ENCODE results near the gene ITPR2.

The ITPR2 gene

GRCh38 chr12:26659930-26660329 lies 173.1 kb downstream of the ITPR2 start:
- no peak for DNase-seq
- no peak overlapping the region for H3K4me3 ChIP-seq
- no peak overlapping the region for H3K27ac ChIP-seq
- TF ChIP-seq CTCF (IDR thresholded peaks at IDR 0.05), result no peak
- no peaks in the 10 kb centered on the region for H3K9me3 ChIP-seq
- H3K4me1 ChIP-seq, result no peaks in the 10 kb centered on the region
- H3K27me3 ChIP-seq, result no peaks in the 10 kb centered on the region
- peaks cover 32 to 47% (median 36%) of the 10 kb centered on the region in 3 donors for H3K36me3 ChIP-seq
- intact Hi-C loops (cut with DNase I; ENCODE audit: low total_unique reads), result no loop called here

GRCh38 chr12:26658991-26659390 lies 174.0 kb downstream of the ITPR2 start:
- H3K27ac ChIP-seq, result no peak overlapping the region
- no peak overlapping the region for H3K4me3 ChIP-seq
- H3K27me3 ChIP-seq, result no peaks in the 10 kb centered on the region
- H3K4me1 ChIP-seq, result no peaks in the 10 kb centered on the region
- intact Hi-C loops (cut with DNase I; ENCODE audit: low total_unique reads), result no loop called here
- no peak for DNase-seq
- H3K36me3 ChIP-seq, result peaks cover 31 to 54% (median 36%) of the 10 kb centered on the region in 3 donors
- H3K9me3 ChIP-seq, result no peaks in the 10 kb centered on the region
- TF ChIP-seq CTCF (IDR thresholded peaks at IDR 0.05), result no peak

- Histone ChIP-seq H3K4me3 (no peak overlapping the region), H3K4me1 (no peaks in the 10 kb centered on the region), H3K27me3 (no peaks in the 10 kb centered on the region), H3K36me3 (peaks cover 30 to 56% (median 31%) of the 10 kb centered on the region in 3 donors), H3K9me3 (no peaks in the 10 kb centered on the region), H3K27ac (no peak overlapping the region)
- intact Hi-C loops (cut with DNase I; ENCODE audit: low total_unique reads), result no loop called here
- no peak for DNase-seq
- no peak for TF ChIP-seq CTCF (IDR thresholded peaks at IDR 0.05)
These were observed 178.4 kb downstream of the ITPR2 start for GRCh38 chr12:26654623-26655022.

- H3K27ac ChIP-seq, result no peak overlapping the region
- no peak overlapping the region for H3K4me3 ChIP-seq
- no peaks in the 10 kb centered on the region for H3K9me3 ChIP-seq
- H3K36me3 ChIP-seq, result peaks cover 12 to 44% (median 15%) of the 10 kb centered on the region in 3 donors
- intact Hi-C loops (cut with DNase I; ENCODE audit: low total_unique reads), result no loop called here
- no peak for DNase-seq
- TF ChIP-seq CTCF (IDR thresholded peaks at IDR 0.05), result peak; percentile 62 to 63
- H3K4me1 ChIP-seq, result peaks cover 0 to 16% (median 0%) of the 10 kb centered on the region in 4 donors
- no peaks in the 10 kb centered on the region for H3K27me3 ChIP-seq
These were observed 181.3 kb downstream of the ITPR2 start for GRCh38 chr12:26651566-26652188.

- Histone ChIP-seq H3K9me3 (no peaks in the 10 kb centered on the region), H3K27me3 (no peaks in the 10 kb centered on the region), H3K4me1 (peaks cover 0 to 16% (median 0%) of the 10 kb centered on the region in 4 donors), H3K27ac (no peak overlapping the region), H3K4me3 (no peak overlapping the region), H3K36me3 (peaks cover 5 to 37% (median 11%) of the 10 kb centered on the region in 3 donors)
- DNase-seq, result no peak
- intact Hi-C loops (cut with DNase I; ENCODE audit: low total_unique reads), result no loop called here
- no peak for TF ChIP-seq CTCF (IDR thresholded peaks at IDR 0.05)
These were observed 182.0 kb downstream of the ITPR2 start for GRCh38 chr12:26651036-26651435.

All from tibial artery (tissue), 4 donors.